Transverse colon (tissue), 4 donors: ENCODE results near the gene SMG9.

Experiments used
- CTCF ChIP-seq, 5 experiments: fragments of 200-600 bp in 3 of 5; fragments of 450-650 bp in 2 of 5; sonication (generic) in 3 of 5; IDR thresholded peaks; 1 replicate in 2 of 5; 2 replicates in 3 of 5; pipeline ENCODE4 v1.5.1; 2016 to 2017; ENCODE audit warnings: antibody characterized with exemption in 5 of 5, inconsistent platforms in 3 of 5, mild to moderate bottlenecking in 2 of 5, moderate library complexity in 1 of 5
- POLR2AphosphoS5 ChIP-seq, 3 donors: sonication (generic); formaldehyde crosslinking; IDR thresholded peaks; one replicate each; pipeline ENCODE4 v1.6.1; 2016; ENCODE audit warnings: antibody characterized with exemption in 3 of 3

GRCh38 chr19:43729919-43730318 lies 24.8 kb downstream of the SMG9 start:
- TF ChIP-seq CTCF (IDR thresholded peaks at IDR 0.05) (no peak), POLR2AphosphoS5 (IDR thresholded peaks at IDR 0.05) (no peak)
